Measurements from ENCODE around the gene AIFM3.

Gene AIFM3

GRCh38 chr22:20988573-20989322 is 21.7 kb downstream of the AIFM3 start:
- H3K27me3 ChIP-seq (ENCODE audit: control insufficient read depth, insufficient read depth, low read length) = no peaks in the 10 kb centered on the region
- no peaks in the 10 kb centered on the region for H3K36me3 ChIP-seq (ENCODE audit: control insufficient read depth, insufficient read depth, low read length)
- H3K9ac ChIP-seq = no peak overlapping the region
- no peak overlapping the region for H2AFZ ChIP-seq
- TF ChIP-seq, protein P1, sequence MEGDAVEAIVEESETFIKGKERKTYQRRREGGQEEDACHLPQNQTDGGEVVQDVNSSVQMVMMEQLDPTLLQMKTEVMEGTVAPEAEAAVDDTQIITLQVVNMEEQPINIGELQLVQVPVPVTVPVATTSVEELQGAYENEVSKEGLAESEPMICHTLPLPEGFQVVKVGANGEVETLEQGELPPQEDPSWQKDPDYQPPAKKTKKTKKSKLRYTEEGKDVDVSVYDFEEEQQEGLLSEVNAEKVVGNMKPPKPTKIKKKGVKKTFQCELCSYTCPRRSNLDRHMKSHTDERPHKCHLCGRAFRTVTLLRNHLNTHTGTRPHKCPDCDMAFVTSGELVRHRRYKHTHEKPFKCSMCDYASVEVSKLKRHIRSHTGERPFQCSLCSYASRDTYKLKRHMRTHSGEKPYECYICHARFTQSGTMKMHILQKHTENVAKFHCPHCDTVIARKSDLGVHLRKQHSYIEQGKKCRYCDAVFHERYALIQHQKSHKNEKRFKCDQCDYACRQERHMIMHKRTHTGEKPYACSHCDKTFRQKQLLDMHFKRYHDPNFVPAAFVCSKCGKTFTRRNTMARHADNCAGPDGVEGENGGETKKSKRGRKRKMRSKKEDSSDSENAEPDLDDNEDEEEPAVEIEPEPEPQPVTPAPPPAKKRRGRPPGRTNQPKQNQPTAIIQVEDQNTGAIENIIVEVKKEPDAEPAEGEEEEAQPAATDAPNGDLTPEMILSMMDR (IDR thresholded peaks at IDR 0.05) = no peak
- no peaks in the 10 kb centered on the region for H3K79me2 ChIP-seq
- no peaks in the 10 kb centered on the region for H3K9me3 ChIP-seq (ENCODE audit: control insufficient read depth, low read length)
- no peaks in the 10 kb centered on the region for H3K4me1 ChIP-seq
- no peak overlapping the region for H3K4me2 ChIP-seq (ENCODE audit: low read length)
- H3K4me3 ChIP-seq (ENCODE audit: low read depth, low read length) = no peak overlapping the region
- H3K27ac ChIP-seq = no peak overlapping the region

DNA sequence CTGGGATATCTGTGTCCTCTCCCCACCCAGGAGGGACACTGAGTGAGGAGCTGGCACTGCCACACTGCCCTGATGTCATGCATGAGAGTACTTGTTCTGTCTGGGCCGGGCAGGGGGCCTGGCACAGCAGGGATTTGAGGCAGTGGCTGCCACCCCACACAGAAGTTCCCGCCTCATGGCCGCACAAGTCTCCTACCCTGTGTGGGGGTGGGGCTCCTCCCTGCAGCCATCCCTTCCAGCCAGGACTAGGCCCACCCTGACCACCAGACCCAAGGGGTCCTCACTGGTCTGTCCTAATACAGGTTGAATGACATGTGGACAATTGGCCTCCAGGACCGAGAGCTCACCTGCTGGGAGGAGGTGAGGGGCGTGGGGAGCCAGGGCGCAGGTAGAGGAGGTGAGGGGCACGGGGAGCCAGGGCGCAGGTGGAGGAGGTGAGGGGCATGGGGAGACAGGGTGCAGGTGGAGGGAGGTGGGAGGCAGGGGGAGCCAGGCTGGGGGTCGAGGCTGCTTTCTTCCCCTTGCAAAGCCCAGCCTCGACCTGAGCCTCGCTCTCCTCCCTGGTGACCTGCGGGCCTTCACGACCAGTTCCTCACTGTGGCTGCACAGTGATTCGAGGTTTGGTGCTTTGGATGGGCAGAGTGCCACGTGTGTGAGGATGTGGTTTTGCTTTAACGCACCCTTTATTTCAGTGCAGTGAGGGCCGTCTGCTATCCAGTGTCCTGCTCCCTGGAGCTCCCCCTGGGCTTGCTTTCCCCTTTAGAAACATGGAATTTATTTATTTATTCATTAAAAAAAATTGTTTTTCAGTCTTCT is 22.5 kb downstream of the AIFM3 start:
- Histone ChIP-seq H3K4me1 (no peaks in the 10 kb centered on the region), H3K79me2 (no peaks in the 10 kb centered on the region), H3K9me3 (ENCODE audit: control insufficient read depth, low read length) (no peaks in the 10 kb centered on the region), H3K9ac (no peak overlapping the region), H3K4me2 (ENCODE audit: low read length) (no peak overlapping the region), H3K36me3 (ENCODE audit: control insufficient read depth, insufficient read depth, low read length) (no peaks in the 10 kb centered on the region), H3K4me3 (ENCODE audit: low read depth, low read length) (no peak overlapping the region), H2AFZ (no peak overlapping the region), H3K27ac (no peak overlapping the region), H3K27me3 (ENCODE audit: control insufficient read depth, insufficient read depth, low read length) (no peaks in the 10 kb centered on the region)
- TF ChIP-seq, protein P1 (IDR thresholded peaks at IDR 0.05) = no peak

GRCh38 chr22:20990184-20991180 is 23.4 kb downstream of the AIFM3 start:
- Histone ChIP-seq H3K36me3 (ENCODE audit: control insufficient read depth, insufficient read depth, low read length) (no peaks in the 10 kb centered on the region), H3K9me3 (ENCODE audit: control insufficient read depth, low read length) (no peaks in the 10 kb centered on the region), H3K27ac (no peak overlapping the region), H3K9ac (no peak overlapping the region), H3K27me3 (ENCODE audit: control insufficient read depth, insufficient read depth, low read length) (no peaks in the 10 kb centered on the region), H3K4me2 (ENCODE audit: low read length) (no peak overlapping the region), H2AFZ (no peak overlapping the region), H3K4me1 (no peaks in the 10 kb centered on the region), H3K79me2 (no peaks in the 10 kb centered on the region), H3K4me3 (ENCODE audit: low read depth, low read length) (no peak overlapping the region)
- TF ChIP-seq, protein P1 (IDR thresholded peaks at IDR 0.05) = no peak

GRCh38 chr22:20991252-20992055 is 24.4 kb downstream of the AIFM3 start:
- no peak overlapping the region for H3K4me2 ChIP-seq (ENCODE audit: low read length)
- H3K9ac ChIP-seq = no peak overlapping the region
- no peak overlapping the region for H3K27ac ChIP-seq
- no peaks in the 10 kb centered on the region for H3K36me3 ChIP-seq (ENCODE audit: control insufficient read depth, insufficient read depth, low read length)
- no peaks in the 10 kb centered on the region for H3K79me2 ChIP-seq
- H3K4me3 ChIP-seq (ENCODE audit: low read depth, low read length) = no peak overlapping the region
- no peaks in the 10 kb centered on the region for H3K4me1 ChIP-seq
- TF ChIP-seq, protein P1 (IDR thresholded peaks at IDR 0.05) = no peak
- no peaks in the 10 kb centered on the region for H3K27me3 ChIP-seq (ENCODE audit: control insufficient read depth, insufficient read depth, low read length)
- H2AFZ ChIP-seq = no peak overlapping the region
- no peaks in the 10 kb centered on the region for H3K9me3 ChIP-seq (ENCODE audit: control insufficient read depth, low read length)
